Panc1 (cell line): ENCODE data around the gene TRMT11.

Source experiments
- CTCF ChIP-seq: fragments of 450-650 bp; IDR thresholded peaks from 2 replicates; pipeline ENCODE4 v1.5.1; 2017; ENCODE audit warnings: mild to moderate bottlenecking
- POLR2AphosphoS5 ChIP-seq: IDR thresholded peaks from 2 replicates; pipeline ENCODE4 v1.6.1; 2012; ENCODE audit warnings: mild to moderate bottlenecking, low read depth, low read length, moderate library complexity
- TF ChIP-seq, protein P1 (sequence below), 2 experiments: IDR thresholded peaks; 2 replicates each; pipeline ENCODE4 v1.6.1; 2011 to 2012; ENCODE audit warnings: low read depth in 2 of 2, control low read depth in 1 of 2, low read length in 1 of 2, mild to moderate bottlenecking in 1 of 2, moderate library complexity in 1 of 2; ENCODE audit not compliant: insufficient read depth in 1 of 2

GRCh38 chr6:125956506-125957390 is 29.6 kb upstream of the TRMT11 start, which contains the start of gene HINT3:
- TF ChIP-seq CTCF (peak; percentile 100), POLR2AphosphoS5 (peak; percentile 86)
- TF ChIP-seq, protein P1, sequence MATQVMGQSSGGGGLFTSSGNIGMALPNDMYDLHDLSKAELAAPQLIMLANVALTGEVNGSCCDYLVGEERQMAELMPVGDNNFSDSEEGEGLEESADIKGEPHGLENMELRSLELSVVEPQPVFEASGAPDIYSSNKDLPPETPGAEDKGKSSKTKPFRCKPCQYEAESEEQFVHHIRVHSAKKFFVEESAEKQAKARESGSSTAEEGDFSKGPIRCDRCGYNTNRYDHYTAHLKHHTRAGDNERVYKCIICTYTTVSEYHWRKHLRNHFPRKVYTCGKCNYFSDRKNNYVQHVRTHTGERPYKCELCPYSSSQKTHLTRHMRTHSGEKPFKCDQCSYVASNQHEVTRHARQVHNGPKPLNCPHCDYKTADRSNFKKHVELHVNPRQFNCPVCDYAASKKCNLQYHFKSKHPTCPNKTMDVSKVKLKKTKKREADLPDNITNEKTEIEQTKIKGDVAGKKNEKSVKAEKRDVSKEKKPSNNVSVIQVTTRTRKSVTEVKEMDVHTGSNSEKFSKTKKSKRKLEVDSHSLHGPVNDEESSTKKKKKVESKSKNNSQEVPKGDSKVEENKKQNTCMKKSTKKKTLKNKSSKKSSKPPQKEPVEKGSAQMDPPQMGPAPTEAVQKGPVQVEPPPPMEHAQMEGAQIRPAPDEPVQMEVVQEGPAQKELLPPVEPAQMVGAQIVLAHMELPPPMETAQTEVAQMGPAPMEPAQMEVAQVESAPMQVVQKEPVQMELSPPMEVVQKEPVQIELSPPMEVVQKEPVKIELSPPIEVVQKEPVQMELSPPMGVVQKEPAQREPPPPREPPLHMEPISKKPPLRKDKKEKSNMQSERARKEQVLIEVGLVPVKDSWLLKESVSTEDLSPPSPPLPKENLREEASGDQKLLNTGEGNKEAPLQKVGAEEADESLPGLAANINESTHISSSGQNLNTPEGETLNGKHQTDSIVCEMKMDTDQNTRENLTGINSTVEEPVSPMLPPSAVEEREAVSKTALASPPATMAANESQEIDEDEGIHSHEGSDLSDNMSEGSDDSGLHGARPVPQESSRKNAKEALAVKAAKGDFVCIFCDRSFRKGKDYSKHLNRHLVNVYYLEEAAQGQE (IDR thresholded peaks at IDR 0.05; ENCODE audit: insufficient read depth in 1 of 2, low read depth in 2 of 2, low read length in 1 of 2) = 0 out of 4 replicates have a peak, but pooled peaks of 1 of the 2 experiments have one; percentile 45
